HEK293 (cell line): Measurements from ENCODE around the gene NOC2L.
A peak's percentile ranks its signal among the peaks of the same experiment; 100 is the strongest.

ENCODE experiments used
- CTCF ChIA-PET: fragments of 350-600 bp; formaldehyde crosslinking; extraction: SDS; loops from one replicate; lab custom pipeline; 2021; ENCODE audit warnings: antibody characterized with exemption; lab: Yijun Ruan, JAX
- POLR2A ChIA-PET: fragments of 300-600 bp; formaldehyde crosslinking; extraction: SDS; loops from one replicate; lab custom pipeline; 2020; ENCODE audit warnings: antibody characterized with exemption, inconsistent platforms; lab: Yijun Ruan, JAX
- H3K27ac ChIP-seq: fragments of 200-500 bp; sonication (Bioruptor generic); 2 replicates; pipeline ENCODE4 v1.5.1; 2014; ENCODE audit warnings: low read depth, low read length, control low read depth, inconsistent platforms; ENCODE audit errors: extremely low read depth
- H3K36me3 ChIP-seq, 2 experiments: fragments of 200-500 bp in 1 of 2; sonication (Bioruptor generic) in 1 of 2; 1 replicate in 1 of 2; 2 replicates in 1 of 2; pipeline ENCODE4 v1.5.1; 2014 to 2017; ENCODE audit warnings: inconsistent platforms in 2 of 2, low read length in 2 of 2; ENCODE audit not compliant: control insufficient read depth in 2 of 2, insufficient read depth in 1 of 2
- H3K4me1 ChIP-seq: fragments of 200-500 bp; sonication (Bioruptor generic); 2 replicates; pipeline ENCODE4 v1.5.1; 2014; ENCODE audit warnings: mild to moderate bottlenecking, low read length, inconsistent platforms; ENCODE audit not compliant: control insufficient read depth, insufficient read depth
- H3K4me3 ChIP-seq: 2 replicates; pipeline ENCODE4 v1.5.1; 2011; ENCODE audit warnings: low read depth, mild to moderate bottlenecking, control low read depth, low read length, moderate library complexity
- H3K9me3 ChIP-seq: fragments of 200-500 bp; sonication (Bioruptor generic); 2 replicates; pipeline ENCODE4 v1.5.1; 2014; ENCODE audit warnings: low read depth, low read length, inconsistent platforms; ENCODE audit not compliant: control insufficient read depth, insufficient read depth
- EGR2 ChIP-seq: fragments of 450-650 bp; formaldehyde crosslinking; IDR thresholded peaks from 2 replicates; pipeline ENCODE4 v1.5.1; 2016; ENCODE audit warnings: low read depth, missing biosample characterization, missing genetic modification characterization
- GLIS2 ChIP-seq: fragments of 450-650 bp; formaldehyde crosslinking; IDR thresholded peaks from 2 replicates; pipeline ENCODE4 v1.5.1; 2016; ENCODE audit warnings: missing biosample characterization, missing genetic modification characterization
- HOXA7 ChIP-seq: sonication (generic); formaldehyde crosslinking; IDR thresholded peaks from 2 replicates; pipeline ENCODE4 v1.8.1; 2022; ENCODE audit warnings: missing genetic modification reagents, borderline replicate concordance
- RBAK ChIP-seq: fragments of 450-650 bp; formaldehyde crosslinking; IDR thresholded peaks from 2 replicates; pipeline ENCODE4 v1.5.1; 2016; ENCODE audit warnings: missing biosample characterization, missing genetic modification characterization
- SP2 ChIP-seq: fragments of 450-650 bp; formaldehyde crosslinking; IDR thresholded peaks from 2 replicates; pipeline ENCODE4 v1.5.1; 2016; ENCODE audit warnings: missing biosample characterization, missing genetic modification characterization
- YY2 ChIP-seq: fragments of 450-650 bp; formaldehyde crosslinking; IDR thresholded peaks from 2 replicates; pipeline ENCODE4 v1.5.1; 2016; ENCODE audit warnings: missing biosample characterization, missing genetic modification characterization
- ZBTB11 ChIP-seq: fragments of 450-650 bp; formaldehyde crosslinking; conservative IDR thresholded peaks from 2 replicates; pipeline ENCODE4 v1.5.1; 2016; ENCODE audit warnings: low read depth, missing biosample characterization, missing genetic modification characterization
- ZBTB8A ChIP-seq: fragments of 450-650 bp; formaldehyde crosslinking; IDR thresholded peaks from 2 replicates; pipeline ENCODE4 v1.5.1; 2016; ENCODE audit warnings: missing biosample characterization, missing genetic modification characterization
- ZIC2 ChIP-seq: fragments of 450-650 bp; formaldehyde crosslinking; IDR thresholded peaks from 2 replicates; pipeline ENCODE4 v1.5.1; 2016; ENCODE audit warnings: missing biosample characterization, missing genetic modification characterization
- ZNF146 ChIP-seq: fragments of 450-650 bp; formaldehyde crosslinking; IDR thresholded peaks from 2 replicates; pipeline ENCODE4 v1.5.1; 2016; ENCODE audit warnings: missing biosample characterization, missing genetic modification characterization
- ZNF501 ChIP-seq: fragments of 450-650 bp; formaldehyde crosslinking; IDR thresholded peaks from 2 replicates; pipeline ENCODE4 v1.5.1; 2016; ENCODE audit warnings: missing biosample characterization, missing genetic modification characterization
- ZNF596 ChIP-seq: fragments of 450-650 bp; IDR thresholded peaks from 2 replicates; pipeline ENCODE4 v1.5.0; 2018; ENCODE audit warnings: missing biosample characterization, mild to moderate bottlenecking, missing genetic modification characterization, moderate library complexity
- ZNF677 ChIP-seq: fragments of 450-650 bp; IDR thresholded peaks from 2 replicates; pipeline ENCODE4 v1.5.0; 2018; ENCODE audit warnings: missing biosample characterization, mild to moderate bottlenecking, missing genetic modification characterization, moderate library complexity
- ZXDB ChIP-seq: fragments of 450-650 bp; formaldehyde crosslinking; IDR thresholded peaks from 2 replicates; pipeline ENCODE4 v1.5.1; 2016; ENCODE audit warnings: missing biosample characterization, missing genetic modification characterization
- TF ChIP-seq, protein P1 (sequence below): fragments of 450-650 bp; formaldehyde crosslinking; IDR thresholded peaks from 2 replicates; pipeline ENCODE4 v1.5.1; 2016; ENCODE audit warnings: missing biosample characterization, missing genetic modification characterization
- TF ChIP-seq, protein P2 (sequence below): fragments of 450-650 bp; formaldehyde crosslinking; IDR thresholded peaks from 2 replicates; pipeline ENCODE4 v1.5.1; 2016; ENCODE audit warnings: missing biosample characterization, missing genetic modification characterization
- TF ChIP-seq, protein P3 (sequence below): fragments of 450-650 bp; formaldehyde crosslinking; IDR thresholded peaks from 2 replicates; pipeline ENCODE4 v1.5.1; 2017; ENCODE audit warnings: missing biosample characterization, missing genetic modification characterization
- TF ChIP-seq, protein P4 (sequence below): sonication (generic); formaldehyde crosslinking; IDR thresholded peaks from 2 replicates; pipeline ENCODE4 v1.8.1; 2022; ENCODE audit warnings: mild to moderate bottlenecking, moderate library complexity, missing genetic modification reagents

The NOC2L gene

GRCh38 chr1:929712-930632 lies 29.1 kb downstream of the NOC2L start (continued):
- TF ChIP-seq, protein P1, sequence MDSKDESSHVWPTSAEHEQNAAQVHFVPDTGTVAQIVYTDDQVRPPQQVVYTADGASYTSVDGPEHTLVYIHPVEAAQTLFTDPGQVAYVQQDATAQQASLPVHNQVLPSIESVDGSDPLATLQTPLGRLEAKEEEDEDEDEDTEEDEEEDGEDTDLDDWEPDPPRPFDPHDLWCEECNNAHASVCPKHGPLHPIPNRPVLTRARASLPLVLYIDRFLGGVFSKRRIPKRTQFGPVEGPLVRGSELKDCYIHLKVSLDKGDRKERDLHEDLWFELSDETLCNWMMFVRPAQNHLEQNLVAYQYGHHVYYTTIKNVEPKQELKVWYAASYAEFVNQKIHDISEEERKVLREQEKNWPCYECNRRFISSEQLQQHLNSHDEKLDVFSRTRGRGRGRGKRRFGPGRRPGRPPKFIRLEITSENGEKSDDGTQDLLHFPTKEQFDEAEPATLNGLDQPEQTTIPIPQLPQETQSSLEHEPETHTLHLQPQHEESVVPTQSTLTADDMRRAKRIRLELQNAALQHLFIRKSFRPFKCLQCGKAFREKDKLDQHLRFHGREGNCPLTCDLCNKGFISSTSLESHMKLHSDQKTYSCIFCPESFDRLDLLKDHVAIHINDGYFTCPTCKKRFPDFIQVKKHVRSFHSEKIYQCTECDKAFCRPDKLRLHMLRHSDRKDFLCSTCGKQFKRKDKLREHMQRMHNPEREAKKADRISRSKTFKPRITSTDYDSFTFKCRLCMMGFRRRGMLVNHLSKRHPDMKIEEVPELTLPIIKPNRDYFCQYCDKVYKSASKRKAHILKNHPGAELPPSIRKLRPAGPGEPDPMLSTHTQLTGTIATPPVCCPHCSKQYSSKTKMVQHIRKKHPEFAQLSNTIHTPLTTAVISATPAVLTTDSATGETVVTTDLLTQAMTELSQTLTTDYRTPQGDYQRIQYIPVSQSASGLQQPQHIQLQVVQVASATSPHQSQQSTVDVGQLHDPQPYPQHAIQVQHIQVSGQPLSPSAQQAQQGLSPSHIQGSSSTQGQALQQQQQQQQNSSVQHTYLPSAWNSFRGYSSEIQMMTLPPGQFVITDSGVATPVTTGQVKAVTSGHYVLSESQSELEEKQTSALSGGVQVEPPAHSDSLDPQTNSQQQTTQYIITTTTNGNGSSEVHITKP (tag by site-specific recombination) = peak; percentile 83
- no peak for TF ChIP-seq ZNF146 (tag by site-specific recombination)
- TF ChIP-seq SP2 (tag by site-specific recombination) = peak; percentile 31
- TF ChIP-seq HOXA7 (CRISPR knock-in tag) = no peak
- no peak for TF ChIP-seq ZIC2

DNA sequence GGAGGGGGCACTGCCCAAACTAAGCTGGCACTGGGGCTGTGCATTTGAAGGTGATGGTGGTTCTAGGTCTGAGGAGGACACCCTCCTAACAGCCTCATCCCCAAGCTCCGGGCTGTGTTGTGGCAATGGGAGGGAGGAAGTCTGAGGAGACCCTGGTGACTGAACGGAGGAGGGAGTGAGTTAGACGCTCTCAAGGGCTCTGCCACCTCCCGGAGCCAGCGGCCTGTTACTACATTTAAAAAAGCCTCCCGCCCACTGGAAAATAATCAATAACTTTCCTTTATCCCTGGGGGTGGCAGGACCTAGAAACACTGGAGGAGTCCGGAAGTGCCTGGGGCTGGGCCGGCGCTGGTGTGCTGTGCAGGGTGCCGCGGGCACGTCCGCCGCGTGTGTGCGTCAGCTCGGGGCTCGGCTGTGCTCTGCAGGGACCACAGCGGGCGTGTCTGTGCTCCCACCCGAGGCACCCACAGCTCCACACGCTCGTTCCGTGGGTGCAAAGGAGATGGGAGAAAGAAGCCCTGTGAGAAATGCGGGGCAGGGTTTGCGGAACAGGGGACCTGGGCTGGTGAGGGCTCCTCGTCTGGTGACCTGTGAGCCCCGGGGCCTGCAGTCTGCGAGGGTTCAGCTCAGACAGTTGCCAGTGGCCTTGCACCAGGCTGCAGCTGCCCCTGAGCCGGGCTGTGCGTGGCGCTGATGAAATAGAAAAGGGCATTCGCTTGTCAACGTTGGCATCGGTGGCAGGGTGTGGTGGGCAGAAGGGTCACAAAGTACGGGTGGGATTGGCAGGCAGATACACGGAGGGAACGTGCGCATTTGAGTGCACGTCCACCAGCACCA lies 30.0 kb downstream of the NOC2L start:
- Histone ChIP-seq H3K36me3 (peaks cover 0 to 65% of the 10 kb centered on the region in 2 experiments; a peak in 1 of 3 replicates), H3K27ac (no peak overlapping the region), H3K4me1 (peaks cover 16% of the 10 kb centered on the region), H3K4me3 (no peak overlapping the region), H3K9me3 (no peaks in the 10 kb centered on the region)
- ChIA-PET CTCF (interaction anchor here (0.6 to 1.5 kb wide), 6 partner anchors 9 to 660 kb away, joined by 3 to 4 read pairs (median 3); no protein-coding TSS in a partner anchor), POLR2A (interaction anchor here (0.6 to 6.5 kb wide), 4 partner anchors 9 to 344 kb away, joined by 3 to 111 read pairs (median 8); partner anchors contain the start of gene UBE2J2)
- TF ChIP-seq, protein P2, sequence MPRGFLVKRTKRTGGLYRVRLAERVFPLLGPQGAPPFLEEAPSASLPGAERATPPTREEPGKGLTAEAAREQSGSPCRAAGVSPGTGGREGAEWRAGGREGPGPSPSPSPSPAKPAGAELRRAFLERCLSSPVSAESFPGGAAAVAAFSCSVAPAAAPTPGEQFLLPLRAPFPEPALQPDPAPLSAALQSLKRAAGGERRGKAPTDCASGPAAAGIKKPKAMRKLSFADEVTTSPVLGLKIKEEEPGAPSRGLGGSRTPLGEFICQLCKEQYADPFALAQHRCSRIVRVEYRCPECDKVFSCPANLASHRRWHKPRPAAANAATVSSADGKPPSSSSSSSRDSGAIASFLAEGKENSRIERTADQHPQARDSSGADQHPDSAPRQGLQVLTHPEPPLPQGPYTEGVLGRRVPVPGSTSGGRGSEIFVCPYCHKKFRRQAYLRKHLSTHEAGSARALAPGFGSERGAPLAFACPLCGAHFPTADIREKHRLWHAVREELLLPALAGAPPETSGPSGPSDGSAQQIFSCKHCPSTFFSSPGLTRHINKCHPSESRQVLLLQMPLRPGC (tag by site-specific recombination) = no peak
- TF ChIP-seq, protein P3, sequence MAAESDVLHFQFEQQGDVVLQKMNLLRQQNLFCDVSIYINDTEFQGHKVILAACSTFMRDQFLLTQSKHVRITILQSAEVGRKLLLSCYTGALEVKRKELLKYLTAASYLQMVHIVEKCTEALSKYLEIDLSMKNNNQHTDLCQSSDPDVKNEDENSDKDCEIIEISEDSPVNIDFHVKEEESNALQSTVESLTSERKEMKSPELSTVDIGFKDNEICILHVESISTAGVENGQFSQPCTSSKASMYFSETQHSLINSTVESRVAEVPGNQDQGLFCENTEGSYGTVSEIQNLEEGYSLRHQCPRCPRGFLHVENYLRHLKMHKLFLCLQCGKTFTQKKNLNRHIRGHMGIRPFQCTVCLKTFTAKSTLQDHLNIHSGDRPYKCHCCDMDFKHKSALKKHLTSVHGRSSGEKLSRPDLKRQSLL = peak; percentile 69
- TF ChIP-seq ZBTB11 (tag by site-specific recombination) (no peak), ZNF677 (0 out of 2 replicates have a peak, but pooled peaks have one; percentile 1), ZNF501 (tag by site-specific recombination) (no peak), ZNF596 (no peak), RBAK (tag by site-specific recombination) (no peak), YY2 (tag by site-specific recombination) (no peak), EGR2 (peak; percentile 17; the same call in 1 of the 2 replicates), ZXDB (no peak), ZBTB8A (tag by site-specific recombination) (peak; percentile 67; the same call in 1 of the 2 replicates), GLIS2 (tag by site-specific recombination) (no peak)
- TF ChIP-seq, protein P4, sequence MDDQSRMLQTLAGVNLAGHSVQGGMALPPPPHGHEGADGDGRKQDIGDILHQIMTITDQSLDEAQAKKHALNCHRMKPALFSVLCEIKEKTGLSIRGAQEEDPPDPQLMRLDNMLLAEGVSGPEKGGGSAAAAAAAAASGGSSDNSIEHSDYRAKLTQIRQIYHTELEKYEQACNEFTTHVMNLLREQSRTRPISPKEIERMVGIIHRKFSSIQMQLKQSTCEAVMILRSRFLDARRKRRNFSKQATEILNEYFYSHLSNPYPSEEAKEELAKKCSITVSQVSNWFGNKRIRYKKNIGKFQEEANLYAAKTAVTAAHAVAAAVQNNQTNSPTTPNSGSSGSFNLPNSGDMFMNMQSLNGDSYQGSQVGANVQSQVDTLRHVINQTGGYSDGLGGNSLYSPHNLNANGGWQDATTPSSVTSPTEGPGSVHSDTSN (CRISPR knock-in tag) = no peak
